Karpas-422 (cell line): Measurements from ENCODE around the gene TRIM72. TPM values are rescaled to one million over a fixed set of nuclear protein-coding genes. Genes with fewer than 3 reads are reported as not detected.
"Not testable (repeated sequence)": the region's sequence is repeated elsewhere in the genome, so short reads cannot be mapped to it uniquely, and the experiment has no call there.

ENCODE experiments used
- DNase-seq: peaks from one replicate; pipeline ENCODE4 v3.0.0-alpha.2; 2015
- H2AFZ ChIP-seq: fragments of 200-600 bp; sonication (generic); 2 replicates; pipeline ENCODE4 v1.6.1; 2014; ENCODE audit warnings: antibody characterized with exemption, low read length, mixed read lengths
- H3K27ac ChIP-seq: fragments of 200-600 bp; sonication (generic); 2 replicates; pipeline ENCODE4 v1.5.1; 2014; ENCODE audit warnings: mild to moderate bottlenecking, low read length, moderate library complexity
- H3K27me3 ChIP-seq: fragments of 200-600 bp; sonication (generic); 2 replicates; pipeline ENCODE4 v1.6.1; 2014; ENCODE audit warnings: low read length, mixed read lengths
- H3K36me3 ChIP-seq: fragments of 200-600 bp; sonication (generic); 2 replicates; pipeline ENCODE4 v1.6.1; 2014; ENCODE audit warnings: low read length, mixed read lengths; ENCODE audit not compliant: insufficient read depth
- H3K4me1 ChIP-seq: fragments of 200-600 bp; sonication (generic); 2 replicates; pipeline ENCODE4 v1.6.1; 2014; ENCODE audit warnings: mild to moderate bottlenecking, low read length, mixed read lengths
- H3K4me2 ChIP-seq: fragments of 200-600 bp; sonication (generic); 2 replicates; pipeline ENCODE4 v1.6.1; 2014; ENCODE audit warnings: low read length, low read depth, mild to moderate bottlenecking; ENCODE audit not compliant: poor library complexity, severe bottlenecking
- H3K4me3 ChIP-seq: fragments of 200-600 bp; sonication (generic); 2 replicates; pipeline ENCODE4 v1.5.1; 2014; ENCODE audit warnings: mild to moderate bottlenecking, antibody characterized with exemption, low read length, mixed read lengths
- H3K79me2 ChIP-seq: fragments of 200-600 bp; sonication (generic); 2 replicates; pipeline ENCODE4 v1.6.1; 2014; ENCODE audit warnings: mild to moderate bottlenecking, low read length, mixed read lengths
- H3K9ac ChIP-seq: fragments of 200-600 bp; sonication (generic); 2 replicates; pipeline ENCODE4 v1.6.0; 2014; ENCODE audit warnings: low read length
- H3K9me2 ChIP-seq: fragments of 200-600 bp; sonication (generic), shearing (Covaris generic); replicated peaks from 2 replicates; pipeline ENCODE4 v1.6.0; 2014; ENCODE audit warnings: mild to moderate bottlenecking, low read length, moderate library complexity; ENCODE audit not compliant: insufficient read depth
- H3K9me3 ChIP-seq: fragments of 300-700, 200-600 bp; sonication (generic); 2 replicates; pipeline ENCODE4 v1.6.1; 2014; ENCODE audit warnings: low read length, mixed read lengths
- H4K20me1 ChIP-seq: fragments of 200-600 bp; sonication (generic); 2 replicates; pipeline ENCODE4 v1.6.1; 2014; ENCODE audit warnings: mild to moderate bottlenecking, antibody characterized with exemption, low read length, low read depth; ENCODE audit not compliant: insufficient read depth
- total RNA-seq: library from RNA; depleted of rRNA; stranded (reverse); fragments of >200 nt; shearing (Covaris generic); gene quantifications from 2 replicates; pipeline ENCODE4 v1.2.3, GENCODE V29; 2014; ENCODE audit warnings: low replicate concordance

TRIM72 gene
- total RNA-seq, 1 experiment from 2014 or later: not detected

- no peaks in the 10 kb centered on the region for H3K36me3 ChIP-seq
- H3K27ac ChIP-seq: no peak overlapping the region
- no peak for DNase-seq
- no peak overlapping the region for H3K9ac ChIP-seq
- no peaks in the 10 kb centered on the region for H3K4me1 ChIP-seq
- H3K9me3 ChIP-seq: no peaks in the 10 kb centered on the region
- no peaks in the 10 kb centered on the region for H3K79me2 ChIP-seq
- no peak overlapping the region for H2AFZ ChIP-seq
- H3K4me2 ChIP-seq: no peak overlapping the region
- no peaks in the 10 kb centered on the region for H3K9me2 ChIP-seq
- no peak overlapping the region for H3K4me3 ChIP-seq
- H4K20me1 ChIP-seq: no peaks in the 10 kb centered on the region
- no peaks in the 10 kb centered on the region for H3K27me3 ChIP-seq
Measured at GRCh38 chr16:31265329-31266245, 51.7 kb downstream of the TRIM72 start.

GRCh38 chr16:31267332-31268032, 53.6 kb downstream of the TRIM72 start:
- no peaks in the 10 kb centered on the region for H3K4me1 ChIP-seq
- H4K20me1 ChIP-seq: no peaks in the 10 kb centered on the region
- no peaks in the 10 kb centered on the region for H3K36me3 ChIP-seq

GRCh38 chr16:31268033-31268365, 54.1 kb downstream of the TRIM72 start:
- no peak overlapping the region for H3K9ac ChIP-seq
- no peak overlapping the region for H3K4me2 ChIP-seq
- no peaks in the 10 kb centered on the region for H3K27me3 ChIP-seq
- H4K20me1 ChIP-seq: no peaks in the 10 kb centered on the region
- no peak overlapping the region for H3K27ac ChIP-seq
- H3K4me1 ChIP-seq: no peaks in the 10 kb centered on the region
- H2AFZ ChIP-seq: no peak overlapping the region
- H3K79me2 ChIP-seq: no peaks in the 10 kb centered on the region
- H3K4me3 ChIP-seq: no peak overlapping the region
- no peaks in the 10 kb centered on the region for H3K36me3 ChIP-seq
- no peak for DNase-seq
- no peaks in the 10 kb centered on the region for H3K9me2 ChIP-seq
- H3K9me3 ChIP-seq: no peaks in the 10 kb centered on the region

More at GRCh38 chr16:31267332-31268032, 53.6 kb downstream of the TRIM72 start:
- Histone ChIP-seq H3K4me3 (no peak overlapping the region), H3K9me2 (no peaks in the 10 kb centered on the region), H2AFZ (no peak overlapping the region), H3K27ac (no peak overlapping the region), H3K27me3 (no peaks in the 10 kb centered on the region), H3K9ac (no peak overlapping the region), H3K9me3 (no peaks in the 10 kb centered on the region), H3K4me2 (no peak overlapping the region), H3K79me2 (no peaks in the 10 kb centered on the region)
- DNase-seq: no peak

DNA sequence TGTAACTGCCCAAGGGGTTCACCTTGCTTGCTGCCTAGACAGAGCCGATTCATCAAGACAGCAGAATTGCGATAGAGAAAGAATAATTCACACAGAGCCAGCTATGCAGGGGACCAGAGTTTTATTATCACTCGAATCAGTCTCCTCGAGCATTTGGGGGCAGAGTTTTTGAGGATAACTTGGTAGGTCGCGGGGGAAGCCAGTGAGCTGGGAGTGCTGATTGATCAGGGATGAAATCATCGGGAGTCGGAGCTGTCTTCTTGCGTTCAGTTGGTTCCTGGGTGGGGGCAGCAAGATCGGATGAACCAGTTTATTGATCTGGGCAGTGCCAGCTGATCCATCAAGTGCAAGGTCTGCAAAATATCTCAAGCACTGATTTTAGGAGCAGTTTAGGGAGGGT, 55.0 kb downstream of the TRIM72 start:
- H3K4me2 ChIP-seq: no peak overlapping the region
- DNase-seq: no peak
- no peak overlapping the region for H3K4me3 ChIP-seq
- H3K27me3 ChIP-seq: no peaks in the 10 kb centered on the region
- no peaks in the 10 kb centered on the region for H3K9me3 ChIP-seq
- no peak overlapping the region for H3K27ac ChIP-seq
- H3K9ac ChIP-seq: no peak overlapping the region
- H3K36me3 ChIP-seq: no peaks in the 10 kb centered on the region
- no peaks in the 10 kb centered on the region for H3K79me2 ChIP-seq
- no peaks in the 10 kb centered on the region for H3K4me1 ChIP-seq
- no peaks in the 10 kb centered on the region for H3K9me2 ChIP-seq
- no peaks in the 10 kb centered on the region for H4K20me1 ChIP-seq
- no peak overlapping the region for H2AFZ ChIP-seq

DNA sequence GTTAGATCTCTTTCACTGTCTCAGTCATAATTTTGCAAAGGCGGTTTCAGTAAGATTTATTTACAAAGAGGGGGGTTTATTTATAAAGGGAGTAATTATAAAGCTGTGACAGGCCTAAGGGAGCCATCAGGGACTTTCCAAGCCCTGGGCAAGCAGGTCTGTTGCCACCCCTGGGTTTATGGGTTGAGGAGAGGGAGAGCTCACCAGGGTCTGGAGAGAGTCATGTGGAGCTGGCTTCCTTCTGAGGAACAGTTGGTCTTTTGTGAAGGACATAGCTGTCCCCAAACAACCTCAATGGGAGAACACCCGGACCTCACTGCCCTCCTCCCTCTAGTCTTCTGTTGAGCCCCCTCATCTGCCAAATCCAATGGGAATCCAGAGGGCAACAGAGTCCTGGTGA, 55.6 kb downstream of the TRIM72 start:
- H3K4me3 ChIP-seq: no peak overlapping the region
- H3K79me2 ChIP-seq: no peaks in the 10 kb centered on the region
- no peak overlapping the region for H3K27ac ChIP-seq
- DNase-seq: no peak
- no peak overlapping the region for H2AFZ ChIP-seq
- H3K27me3 ChIP-seq: no peaks in the 10 kb centered on the region
- H3K9me2 ChIP-seq: no peaks in the 10 kb centered on the region
- no peaks in the 10 kb centered on the region for H4K20me1 ChIP-seq
- no peaks in the 10 kb centered on the region for H3K4me1 ChIP-seq
- H3K4me2 ChIP-seq: no peak overlapping the region
- H3K9me3 ChIP-seq: no peaks in the 10 kb centered on the region
- H3K36me3 ChIP-seq: no peaks in the 10 kb centered on the region
- H3K9ac ChIP-seq: no peak overlapping the region

- DNase-seq, H3K4me1 ChIP-seq, H3K27me3 ChIP-seq, H3K9me3 ChIP-seq, H3K27ac ChIP-seq, H3K9ac ChIP-seq, H4K20me1 ChIP-seq, H3K9me2 ChIP-seq, H3K4me2 ChIP-seq, H3K4me3 ChIP-seq, H3K79me2 ChIP-seq, H3K36me3 ChIP-seq, H2AFZ ChIP-seq: not testable (repeated sequence)
Measured at GRCh38 chr16:31269973-31270372, 56.1 kb downstream of the TRIM72 start.

DNA sequence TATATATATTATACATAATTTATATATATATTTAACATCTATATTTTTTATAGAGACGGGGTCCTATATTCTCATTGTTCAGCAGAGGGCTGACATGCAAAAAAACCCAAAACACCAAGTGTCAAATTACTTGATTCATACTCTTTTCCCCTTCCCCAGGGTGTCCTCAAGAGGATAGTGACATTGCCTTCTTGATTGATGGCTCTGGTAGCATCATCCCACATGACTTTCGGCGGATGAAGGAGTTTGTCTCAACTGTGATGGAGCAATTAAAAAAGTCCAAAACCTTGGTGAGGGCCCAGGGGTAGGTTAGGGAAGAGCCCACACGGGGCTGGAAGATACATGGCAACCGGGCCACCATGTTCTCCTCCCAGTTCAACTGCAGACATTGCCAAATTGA, 56.9 kb downstream of the TRIM72 start:
- Histone ChIP-seq H3K4me2 (no peak overlapping the region), H3K9me3 (no peaks in the 10 kb centered on the region), H3K79me2 (no peaks in the 10 kb centered on the region), H3K27ac (no peak overlapping the region), H3K36me3 (no peaks in the 10 kb centered on the region), H3K9me2 (no peaks in the 10 kb centered on the region), H3K27me3 (no peaks in the 10 kb centered on the region), H3K4me3 (no peak overlapping the region), H3K9ac (no peak overlapping the region), H3K4me1 (no peaks in the 10 kb centered on the region), H2AFZ (no peak overlapping the region), H4K20me1 (no peaks in the 10 kb centered on the region)
- no peak for DNase-seq

- no peak overlapping the region for H3K27ac ChIP-seq
- H3K27me3 ChIP-seq: no peaks in the 10 kb centered on the region
- H3K9ac ChIP-seq: no peak overlapping the region
- H3K4me1 ChIP-seq: no peaks in the 10 kb centered on the region
- H2AFZ ChIP-seq: no peak overlapping the region
- no peak overlapping the region for H3K4me2 ChIP-seq
- no peaks in the 10 kb centered on the region for H4K20me1 ChIP-seq
- H3K9me3 ChIP-seq: no peaks in the 10 kb centered on the region
- H3K9me2 ChIP-seq: no peaks in the 10 kb centered on the region
- no peaks in the 10 kb centered on the region for H3K36me3 ChIP-seq
- no peak for DNase-seq
- H3K4me3 ChIP-seq: no peak overlapping the region
- H3K79me2 ChIP-seq: no peaks in the 10 kb centered on the region
Measured at GRCh38 chr16:31271621-31272190, 57.8 kb downstream of the TRIM72 start.
